ENCODE measurements around the gene TMEM134. TPM values are rescaled to one million over a fixed set of nuclear protein-coding genes. Genes with fewer than 3 reads are reported as not detected.

TMEM134 gene
- total and polyA plus RNA-seq, 10 of the 15 experiments (the other 5 are each of a cell fraction or from before 2014, with no cell fraction given): 1.6 to 93.8 (median 27.8) TPM

- TF ChIP-seq ELK1 (IDR thresholded peaks at IDR 0.05; ENCODE audit: low read depth, low read length) (no peak), CREB1 (IDR thresholded peaks at IDR 0.05; ENCODE audit: low read depth) (no peak; the same call in 1 of the 2 replicates), SREBF1 (IDR thresholded peaks at IDR 0.05; ENCODE audit: low read length) (no peak), CBFB (IDR thresholded peaks at IDR 0.05; ENCODE audit: low read depth) (no peak), NFXL1 (IDR thresholded peaks at IDR 0.05; ENCODE audit: borderline replicate concordance) (no peak), KDM1A (IDR thresholded peaks at IDR 0.05; ENCODE audit: borderline replicate concordance) (no peak), FOS (IDR thresholded peaks at IDR 0.05; ENCODE audit: borderline replicate concordance, extremely low read depth, insufficient read length) (no peak), NFYB (IDR thresholded peaks at IDR 0.05; ENCODE audit: insufficient read depth, low read depth, low read length) (no peak), IKZF1 (conservative IDR thresholded peaks at IDR 0.05) (peak; percentile 93), ZNF274 (IDR thresholded peaks at IDR 0.05; ENCODE audit: insufficient read depth, insufficient read length) (no peak), ZNF384 (IDR thresholded peaks at IDR 0.05; ENCODE audit: borderline replicate concordance, low read depth, low read length) (no peak), ZBTB33 (IDR thresholded peaks at IDR 0.05) (no peak), BACH1 (IDR thresholded peaks at IDR 0.05; ENCODE audit: borderline replicate concordance) (no peak), SUZ12 (IDR thresholded peaks at IDR 0.05; ENCODE audit: unreplicated experiment) (no peak), CHD1 (IDR thresholded peaks at IDR 0.05; ENCODE audit: low read depth, low read length) (no peak), BCL3 (IDR thresholded peaks at IDR 0.05; ENCODE audit: borderline replicate concordance, insufficient read depth, low read depth, low read length, poor library complexity, severe bottlenecking) (no peak), RCOR1 (conservative IDR thresholded peaks at IDR 0.05; ENCODE audit: low read depth, low read length) (peak; percentile 80; the same call in 1 of the 2 replicates), RELA (IDR thresholded peaks at IDR 0.05; ENCODE audit: borderline replicate concordance, partially characterized antibody) (peak; percentile 60), SMAD1 (IDR thresholded peaks at IDR 0.05; ENCODE audit: low read depth, partially characterized antibody) (no peak), NR2F1 (conservative IDR thresholded peaks at IDR 0.05) (peak; percentile 88), KLF5 (IDR thresholded peaks at IDR 0.05; ENCODE audit: partially characterized antibody) (peak; percentile 38), MXI1 (IDR thresholded peaks at IDR 0.05; ENCODE audit: low read depth, low read length) (peak; percentile 42; the same call in 1 of the 2 replicates)
- TF ChIP-seq, protein P1, sequence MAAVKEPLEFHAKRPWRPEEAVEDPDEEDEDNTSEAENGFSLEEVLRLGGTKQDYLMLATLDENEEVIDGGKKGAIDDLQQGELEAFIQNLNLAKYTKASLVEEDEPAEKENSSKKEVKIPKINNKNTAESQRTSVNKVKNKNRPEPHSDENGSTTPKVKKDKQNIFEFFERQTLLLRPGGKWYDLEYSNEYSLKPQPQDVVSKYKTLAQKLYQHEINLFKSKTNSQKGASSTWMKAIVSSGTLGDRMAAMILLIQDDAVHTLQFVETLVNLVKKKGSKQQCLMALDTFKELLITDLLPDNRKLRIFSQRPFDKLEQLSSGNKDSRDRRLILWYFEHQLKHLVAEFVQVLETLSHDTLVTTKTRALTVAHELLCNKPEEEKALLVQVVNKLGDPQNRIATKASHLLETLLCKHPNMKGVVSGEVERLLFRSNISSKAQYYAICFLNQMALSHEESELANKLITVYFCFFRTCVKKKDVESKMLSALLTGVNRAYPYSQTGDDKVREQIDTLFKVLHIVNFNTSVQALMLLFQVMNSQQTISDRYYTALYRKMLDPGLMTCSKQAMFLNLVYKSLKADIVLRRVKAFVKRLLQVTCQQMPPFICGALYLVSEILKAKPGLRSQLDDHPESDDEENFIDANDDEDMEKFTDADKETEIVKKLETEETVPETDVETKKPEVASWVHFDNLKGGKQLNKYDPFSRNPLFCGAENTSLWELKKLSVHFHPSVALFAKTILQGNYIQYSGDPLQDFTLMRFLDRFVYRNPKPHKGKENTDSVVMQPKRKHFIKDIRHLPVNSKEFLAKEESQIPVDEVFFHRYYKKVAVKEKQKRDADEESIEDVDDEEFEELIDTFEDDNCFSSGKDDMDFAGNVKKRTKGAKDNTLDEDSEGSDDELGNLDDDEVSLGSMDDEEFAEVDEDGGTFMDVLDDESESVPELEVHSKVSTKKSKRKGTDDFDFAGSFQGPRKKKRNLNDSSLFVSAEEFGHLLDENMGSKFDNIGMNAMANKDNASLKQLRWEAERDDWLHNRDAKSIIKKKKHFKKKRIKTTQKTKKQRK (IDR thresholded peaks at IDR 0.05; ENCODE audit: low read depth, low read length): no peak
Observed at GRCh38 chr11:67505605-67506396, 36.8 kb upstream of the TMEM134 start (continued).

All from GM12878 (cell line).